ENCODE data around the gene LMNTD1.

GRCh38 chr12:25480145-25480544 lies 72.9 kb downstream of the LMNTD1 start:
- no peak for TF ChIP-seq EZH2phosphoT487 (IDR thresholded peaks at IDR 0.05; ENCODE audit: borderline replicate concordance, low read length)
- TF ChIP-seq, protein P1, sequence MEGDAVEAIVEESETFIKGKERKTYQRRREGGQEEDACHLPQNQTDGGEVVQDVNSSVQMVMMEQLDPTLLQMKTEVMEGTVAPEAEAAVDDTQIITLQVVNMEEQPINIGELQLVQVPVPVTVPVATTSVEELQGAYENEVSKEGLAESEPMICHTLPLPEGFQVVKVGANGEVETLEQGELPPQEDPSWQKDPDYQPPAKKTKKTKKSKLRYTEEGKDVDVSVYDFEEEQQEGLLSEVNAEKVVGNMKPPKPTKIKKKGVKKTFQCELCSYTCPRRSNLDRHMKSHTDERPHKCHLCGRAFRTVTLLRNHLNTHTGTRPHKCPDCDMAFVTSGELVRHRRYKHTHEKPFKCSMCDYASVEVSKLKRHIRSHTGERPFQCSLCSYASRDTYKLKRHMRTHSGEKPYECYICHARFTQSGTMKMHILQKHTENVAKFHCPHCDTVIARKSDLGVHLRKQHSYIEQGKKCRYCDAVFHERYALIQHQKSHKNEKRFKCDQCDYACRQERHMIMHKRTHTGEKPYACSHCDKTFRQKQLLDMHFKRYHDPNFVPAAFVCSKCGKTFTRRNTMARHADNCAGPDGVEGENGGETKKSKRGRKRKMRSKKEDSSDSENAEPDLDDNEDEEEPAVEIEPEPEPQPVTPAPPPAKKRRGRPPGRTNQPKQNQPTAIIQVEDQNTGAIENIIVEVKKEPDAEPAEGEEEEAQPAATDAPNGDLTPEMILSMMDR (IDR thresholded peaks at IDR 0.05; ENCODE audit: low read depth, low read length, poor library complexity, severe bottlenecking), result no peak

Measured in DOHH2 (cell line).